Fibroblast of mammary gland (primary cell): ENCODE measurements around the gene MRPL10.

Source experiments
- DNase-seq: peaks from one replicate; pipeline ENCODE4 v3.0.0-alpha.2; 2010; ENCODE audit warnings: low read depth
- H3K4me3 ChIP-seq: 2 replicates; pipeline ENCODE4 v1.5.1; 2011; ENCODE audit warnings: low read depth, mild to moderate bottlenecking, low read length, moderate library complexity; ENCODE audit not compliant: control insufficient read depth
- TF ChIP-seq, protein P1 (sequence below): conservative IDR thresholded peaks from 2 replicates; pipeline ENCODE4 v1.5.1; 2011; ENCODE audit warnings: low read depth, low read length, inconsistent platforms; ENCODE audit not compliant: control insufficient read depth, insufficient read depth

The MRPL10 gene

DNA sequence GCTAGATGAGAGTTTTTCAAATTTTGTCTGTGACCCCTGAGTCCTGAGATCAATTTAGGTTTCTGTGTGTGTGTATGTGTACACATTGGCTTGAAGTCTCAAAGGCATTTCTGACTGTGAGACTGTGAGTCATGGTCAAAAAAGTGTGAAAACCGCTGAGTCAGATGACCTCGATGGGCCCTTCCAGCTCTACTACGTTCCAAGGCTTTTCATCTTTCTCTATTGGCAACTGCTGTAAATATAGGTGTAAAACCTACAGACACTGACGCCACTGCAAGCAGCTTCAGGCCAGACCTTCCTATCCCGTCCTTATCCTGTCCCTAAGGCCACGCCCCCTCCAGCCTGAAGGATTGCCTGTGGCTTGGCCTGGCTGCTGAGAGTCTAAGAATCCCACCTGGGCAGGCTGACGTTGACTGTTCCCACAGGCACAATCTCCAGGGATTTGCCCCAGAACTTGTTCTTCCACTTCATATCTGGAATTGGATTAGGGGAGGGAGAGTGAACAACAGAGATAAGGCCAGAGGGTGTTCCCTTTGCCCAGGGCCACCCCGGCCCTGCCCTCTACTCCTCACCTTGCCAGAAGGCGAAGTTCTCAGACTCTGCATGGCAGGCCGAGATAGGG is 21.0 kb downstream of the MRPL10 start:
- H3K4me3 ChIP-seq: no peak overlapping the region
- TF ChIP-seq, protein P1, sequence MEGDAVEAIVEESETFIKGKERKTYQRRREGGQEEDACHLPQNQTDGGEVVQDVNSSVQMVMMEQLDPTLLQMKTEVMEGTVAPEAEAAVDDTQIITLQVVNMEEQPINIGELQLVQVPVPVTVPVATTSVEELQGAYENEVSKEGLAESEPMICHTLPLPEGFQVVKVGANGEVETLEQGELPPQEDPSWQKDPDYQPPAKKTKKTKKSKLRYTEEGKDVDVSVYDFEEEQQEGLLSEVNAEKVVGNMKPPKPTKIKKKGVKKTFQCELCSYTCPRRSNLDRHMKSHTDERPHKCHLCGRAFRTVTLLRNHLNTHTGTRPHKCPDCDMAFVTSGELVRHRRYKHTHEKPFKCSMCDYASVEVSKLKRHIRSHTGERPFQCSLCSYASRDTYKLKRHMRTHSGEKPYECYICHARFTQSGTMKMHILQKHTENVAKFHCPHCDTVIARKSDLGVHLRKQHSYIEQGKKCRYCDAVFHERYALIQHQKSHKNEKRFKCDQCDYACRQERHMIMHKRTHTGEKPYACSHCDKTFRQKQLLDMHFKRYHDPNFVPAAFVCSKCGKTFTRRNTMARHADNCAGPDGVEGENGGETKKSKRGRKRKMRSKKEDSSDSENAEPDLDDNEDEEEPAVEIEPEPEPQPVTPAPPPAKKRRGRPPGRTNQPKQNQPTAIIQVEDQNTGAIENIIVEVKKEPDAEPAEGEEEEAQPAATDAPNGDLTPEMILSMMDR: no peak
- peak; percentile 94 for DNase-seq

DNA sequence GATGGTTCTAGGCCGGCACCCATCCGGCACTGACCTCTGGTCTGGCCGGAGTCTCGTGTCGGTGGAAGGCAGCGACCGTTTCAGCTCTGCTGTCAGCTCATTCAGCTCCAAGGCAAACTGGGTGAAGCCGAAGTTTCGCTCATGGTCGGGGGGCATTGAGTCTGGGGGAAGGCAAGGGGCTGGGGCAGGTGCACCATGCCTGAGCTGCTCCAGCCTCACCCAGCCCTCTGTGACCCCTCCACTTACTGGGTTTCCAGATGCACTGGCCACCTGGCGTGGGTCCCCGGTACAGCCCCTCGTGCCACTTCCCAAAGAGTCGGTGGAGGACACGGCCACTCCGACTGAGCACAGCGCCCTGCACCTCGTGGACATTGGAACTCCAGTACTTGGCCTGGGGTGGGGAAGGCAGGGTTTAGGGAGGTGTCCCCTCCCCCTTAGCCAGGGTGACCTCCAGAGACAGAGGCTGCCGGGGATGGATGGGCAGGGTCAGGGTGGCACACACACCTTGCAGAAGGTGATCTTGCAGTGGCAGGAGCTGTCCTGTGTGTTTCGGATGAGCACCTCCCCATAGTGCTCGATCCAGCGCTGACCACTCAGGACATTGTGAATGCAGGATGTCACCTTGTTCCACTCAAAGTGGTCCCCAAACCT is 22.4 kb downstream of the MRPL10 start:
- H3K4me3 ChIP-seq: no peak overlapping the region
- TF ChIP-seq, protein P1: no peak
- DNase-seq: no peak

DNA sequence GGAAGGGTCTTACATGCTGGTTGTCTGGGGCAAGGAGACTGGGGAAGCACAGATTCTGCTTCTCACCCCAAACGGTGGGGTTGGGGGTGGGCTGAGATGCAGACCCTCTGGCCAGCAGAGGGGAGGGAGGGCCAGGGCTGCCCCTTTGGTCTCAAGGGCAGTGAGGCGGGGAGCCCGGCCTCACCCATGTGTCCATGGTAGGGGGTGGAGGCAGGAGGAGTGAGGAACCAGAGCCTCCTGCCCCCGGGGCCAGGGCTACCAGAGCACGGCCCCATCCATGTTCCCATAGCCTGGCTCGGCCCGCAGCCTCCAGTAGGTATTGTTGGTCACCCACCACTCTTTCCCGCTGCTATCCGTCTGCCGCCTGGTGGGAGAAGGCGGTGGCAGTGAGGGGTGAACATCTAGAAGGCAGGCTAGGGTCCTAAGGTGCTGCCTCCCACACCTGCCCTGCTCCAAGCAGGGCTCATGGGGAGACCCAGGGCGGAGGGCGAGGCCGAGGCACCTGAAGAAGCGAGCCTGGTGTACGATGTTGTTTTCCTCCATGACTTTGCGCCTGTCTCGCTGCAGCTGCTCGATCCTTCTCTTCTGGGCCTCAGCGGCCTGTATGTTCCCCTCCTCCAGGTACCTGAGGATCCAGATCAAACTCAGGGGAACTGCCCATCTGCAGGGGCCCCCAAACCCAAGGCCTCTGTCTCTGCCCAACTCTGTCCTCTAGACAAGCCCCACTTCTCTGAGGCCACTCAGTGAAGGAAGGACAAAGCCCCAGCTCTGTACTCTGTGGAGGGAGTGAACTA is 23.1 kb downstream of the MRPL10 start:
- TF ChIP-seq, protein P1: no peak
- DNase-seq: no peak
- no peak overlapping the region for H3K4me3 ChIP-seq

DNA sequence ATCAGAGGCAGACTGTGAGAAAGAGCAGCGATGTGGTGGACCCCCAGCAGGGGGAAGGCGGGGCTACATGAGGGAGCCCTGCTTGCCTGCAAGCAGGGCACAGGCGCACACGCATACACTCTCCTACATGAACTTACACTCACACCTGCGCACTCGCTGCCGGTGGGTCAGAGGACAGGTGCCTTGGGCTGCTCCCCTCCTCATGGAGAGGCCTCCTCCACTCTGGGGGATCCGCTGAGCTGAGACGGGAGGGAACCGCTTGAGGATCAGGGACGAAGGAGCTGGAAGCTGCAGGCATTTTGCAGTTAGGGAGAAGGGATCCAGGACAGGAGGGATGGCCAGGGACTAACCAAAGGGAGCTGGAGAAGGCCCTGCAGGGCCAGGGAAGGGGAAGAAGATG is 23.9 kb downstream of the MRPL10 start:
- H3K4me3 ChIP-seq: no peak overlapping the region
- TF ChIP-seq, protein P1: no peak
- DNase-seq: no peak

DNA sequence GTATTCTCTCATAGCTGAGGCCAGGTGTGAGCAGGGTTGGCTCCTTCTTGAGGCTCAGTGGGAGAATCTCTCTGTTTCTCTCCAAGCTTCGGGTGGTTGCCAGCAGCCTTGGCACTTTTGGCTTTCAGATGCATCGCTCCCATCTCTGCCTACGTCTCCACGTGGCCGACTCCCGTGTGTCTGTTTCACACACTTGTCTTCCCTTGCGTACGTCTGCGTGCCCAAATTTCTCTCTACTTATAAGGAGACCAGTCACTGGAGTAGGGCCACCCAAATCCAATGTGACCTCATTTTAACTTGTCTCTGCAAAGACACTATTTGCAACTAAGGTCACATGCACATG is 24.5 kb downstream of the MRPL10 start:
- TF ChIP-seq, protein P1: no peak
- no peak for DNase-seq
- no peak overlapping the region for H3K4me3 ChIP-seq

DNA sequence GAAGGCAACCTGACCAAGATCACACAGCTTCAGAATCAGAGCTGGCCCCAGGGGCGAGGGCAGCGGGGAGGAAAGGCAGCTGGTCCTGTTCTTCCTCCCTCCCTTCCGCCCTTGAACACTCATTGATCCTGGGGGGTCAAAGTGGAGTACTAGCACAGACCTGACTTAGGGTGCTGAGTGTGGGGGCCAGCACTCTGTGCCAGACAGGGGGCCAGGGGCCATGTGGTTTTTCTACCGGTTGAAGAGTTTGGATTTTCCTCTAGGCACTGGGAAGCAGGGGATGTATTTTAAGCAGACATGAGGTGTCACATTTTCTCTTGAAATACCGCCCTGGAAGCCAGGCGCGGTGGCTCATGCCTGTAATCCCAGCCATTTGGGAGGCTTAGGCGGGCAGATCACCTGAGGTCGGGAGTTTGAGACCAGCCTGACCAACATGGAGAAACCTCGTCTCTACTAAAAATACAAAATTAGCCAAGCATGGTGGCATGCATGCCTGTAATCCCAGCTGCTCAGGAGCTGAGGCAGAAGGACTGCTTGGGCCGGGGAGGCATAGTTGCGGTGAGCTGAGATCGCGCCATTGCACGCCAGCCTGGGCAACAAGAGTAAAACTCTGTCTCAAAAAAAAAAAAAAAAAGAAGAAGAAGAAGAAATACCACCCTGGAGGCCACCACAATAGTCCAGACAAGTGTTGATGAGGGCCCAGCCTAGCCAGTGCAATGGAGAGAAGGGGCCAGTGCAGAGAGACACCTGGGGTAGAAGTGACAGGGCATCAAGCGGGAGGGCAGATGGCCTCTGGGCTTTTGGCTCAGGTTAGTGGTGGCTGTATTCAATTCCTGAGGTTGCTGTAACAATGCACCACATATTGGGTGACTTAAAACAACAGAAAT is 25.1 kb downstream of the MRPL10 start:
- no peak overlapping the region for H3K4me3 ChIP-seq
- TF ChIP-seq, protein P1: no peak
- DNase-seq: no peak
